Airway epithelial cell (primary cell): ENCODE measurements around the gene TPCN2. TPM values are rescaled to one million over a fixed set of nuclear protein-coding genes. Genes with fewer than 3 reads are reported as not detected.

ENCODE experiments used
- total RNA-seq: library from RNA; depleted of rRNA; stranded (reverse); fragments of >200 nt; gene quantifications from 2 replicates; pipeline ENCODE4 v1.2.3, GENCODE V29; 2015

Gene TPCN2
- total RNA-seq = 7.5 and 8.3 TPM in 2 replicates

DNA sequence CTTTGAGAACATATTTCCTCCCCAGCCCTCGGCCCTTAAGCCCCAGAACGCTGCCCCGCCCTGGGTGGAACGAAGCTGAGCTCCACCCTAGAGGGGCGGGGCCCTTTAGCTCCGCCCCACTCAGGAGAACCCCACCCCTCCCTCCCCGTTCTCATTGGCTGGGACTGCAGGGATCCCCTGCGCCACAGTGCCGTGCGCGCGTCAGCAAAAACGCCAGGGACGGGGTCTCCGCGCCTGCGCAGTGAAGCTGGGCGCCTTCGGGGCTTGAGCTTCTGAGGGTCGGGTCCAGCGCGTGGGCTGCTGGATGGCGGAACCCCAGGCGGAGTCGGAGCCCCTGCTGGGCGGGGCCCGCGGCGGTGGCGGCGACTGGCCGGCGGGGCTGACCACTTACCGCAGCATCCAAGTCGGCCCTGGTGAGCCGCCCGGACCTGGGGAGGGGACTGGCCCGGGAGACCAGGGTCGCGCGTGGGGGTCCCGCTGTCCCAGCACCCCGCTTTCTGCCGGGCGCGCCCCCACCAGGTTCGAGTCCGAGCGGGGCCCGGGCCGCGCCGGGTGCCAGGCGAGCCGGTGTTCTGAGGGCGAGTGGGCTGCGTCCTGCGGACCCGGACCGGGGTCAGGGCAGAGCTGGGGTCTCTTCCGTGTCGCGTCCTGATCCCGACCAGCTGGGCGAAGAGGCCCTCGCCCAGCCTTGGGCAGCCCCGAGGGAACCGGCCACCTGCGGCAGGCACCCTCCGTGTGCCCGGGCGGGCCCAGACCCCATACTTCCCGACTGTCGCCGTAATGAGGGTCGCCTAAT lies at the start of gene TPCN2:
Gene TPCN2, plus strand, starts transcription at position 239 of the 796 bp plus-strand sequence. Its CDS starts 66 bp downstream, at position 305.

DNA sequence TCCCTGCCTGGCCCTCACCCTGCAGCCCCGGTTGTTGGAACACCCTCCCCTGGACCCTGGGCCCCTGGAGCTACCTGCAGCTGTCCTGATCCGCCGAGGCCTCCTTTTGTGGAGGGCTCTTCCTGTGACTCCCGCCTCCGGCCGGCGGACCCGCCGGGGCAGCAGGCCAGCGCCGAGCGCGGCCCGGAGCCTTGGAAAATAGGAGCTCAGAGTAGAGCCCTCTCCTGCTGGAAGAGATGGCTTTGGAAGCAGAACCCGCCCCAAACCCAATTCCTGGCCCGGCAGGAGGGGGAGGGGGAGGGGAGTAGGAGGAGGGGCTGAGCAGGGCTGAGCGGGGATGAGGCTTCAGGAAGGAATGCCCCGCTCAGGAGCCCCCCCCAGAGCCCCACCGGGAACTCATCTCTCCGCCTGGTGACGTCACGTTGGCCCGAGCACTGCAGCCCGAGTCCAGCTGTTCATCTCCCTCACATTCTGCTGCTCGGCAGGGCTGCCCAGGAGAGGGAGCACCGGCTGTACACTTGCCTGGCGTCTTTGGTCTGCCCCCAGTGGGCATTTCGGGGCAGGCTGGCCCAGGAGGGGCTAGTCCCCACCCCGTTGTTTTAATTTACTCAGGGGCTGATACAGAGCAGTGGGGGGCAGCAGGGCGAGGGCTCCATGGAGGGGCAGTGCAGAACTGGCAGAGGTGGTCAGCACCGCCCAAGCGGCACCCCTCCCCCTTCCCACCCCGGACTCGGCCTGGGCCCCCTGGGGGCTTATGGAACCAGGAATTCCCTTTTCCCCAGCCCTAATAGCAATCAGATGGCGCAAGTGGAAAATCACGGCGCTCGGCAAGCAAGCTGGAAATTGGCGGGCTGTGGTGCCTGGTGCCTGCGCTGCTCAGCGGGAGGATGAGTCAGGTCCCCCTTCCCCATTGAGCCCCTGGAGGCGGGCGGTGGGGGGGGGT lies 35.5 kb upstream of the TPCN2 start, which contains the start of gene MRGPRF:
Gene MRGPRF, minus strand, starts transcription at position 238 of the 943 bp plus-strand sequence. CDS start 3,345 bp downstream, outside the sequence.

DNA sequence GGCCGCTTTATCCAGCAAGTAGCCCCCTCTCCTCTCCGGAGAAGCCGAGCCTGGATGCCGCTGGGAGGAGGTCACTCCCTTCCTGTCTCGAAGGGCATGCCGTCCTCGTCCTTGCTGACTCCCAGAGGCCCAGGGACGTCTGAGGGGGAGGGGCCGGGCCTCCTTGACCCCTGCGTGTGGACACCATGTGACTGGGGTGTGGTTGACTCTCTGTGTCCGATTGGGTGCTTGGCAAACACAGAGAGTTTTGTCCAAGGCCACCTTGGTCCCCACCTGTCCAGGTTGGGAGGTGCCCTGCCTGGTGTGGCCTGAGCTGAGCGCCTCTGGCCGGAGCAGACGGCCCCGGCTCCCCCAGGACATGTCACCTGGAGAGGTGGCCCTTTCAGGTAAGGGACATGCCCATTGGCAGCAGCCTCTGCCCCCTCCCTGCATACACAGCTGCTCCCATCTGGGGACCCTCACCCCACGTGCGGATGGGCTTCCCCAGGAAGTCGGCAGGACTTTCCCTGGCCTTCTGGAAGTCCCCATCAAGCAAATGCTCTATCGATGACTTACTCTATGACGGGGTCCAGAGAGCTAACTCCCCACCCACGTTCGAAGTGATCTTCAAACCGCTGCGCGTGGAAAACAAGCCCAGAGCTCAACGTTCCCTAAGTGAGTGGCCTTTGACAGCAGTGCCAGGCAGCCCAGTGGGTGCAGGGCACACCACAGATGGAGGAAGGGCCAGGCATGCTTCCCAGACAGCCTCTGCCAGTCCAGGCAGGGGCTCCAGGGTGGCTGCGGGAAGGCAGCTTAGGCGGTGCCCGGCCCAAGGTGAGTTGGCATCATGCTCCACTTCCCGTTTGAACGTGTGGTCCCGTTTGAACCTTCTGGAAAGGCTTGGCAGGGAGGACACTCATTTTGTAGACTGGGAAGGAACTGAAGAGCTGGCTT lies 106.8 kb downstream of the TPCN2 start, which contains the start of gene SMIM38:
Gene SMIM38, plus strand, starts transcription at position 634 of the 933 bp plus-strand sequence. CDS start 1,912 bp downstream, outside the sequence.

Other genes with a start within 250 kb of the TPCN2 start
- 9.2 and 12.3 TPM in 2 replicates for gene CPT1A, start 207.0 kb upstream of the TPCN2 start, total RNA-seq
- 87.5 and 101 TPM in 2 replicates for gene MRPL21, start 145.1 kb upstream of the TPCN2 start, total RNA-seq
- gene IGHMBP2, start 145.0 kb upstream of the TPCN2 start, total RNA-seq = 9.7 and 13.9 TPM in 2 replicates
- not detected in 2 replicates for gene MRGPRD, start 67.9 kb upstream of the TPCN2 start, total RNA-seq
- gene MRGPRF, start 35.7 kb upstream of the TPCN2 start, total RNA-seq = 0.07 and 0.37 TPM in 2 replicates
- gene SMIM38, start 107.0 kb downstream of the TPCN2 start, total RNA-seq = not detected in 2 replicates
- gene MYEOV, start 245.2 kb downstream of the TPCN2 start, total RNA-seq = 0.78 and 1.7 TPM in 2 replicates